Measurements from ENCODE around the gene CCDC142. TPM values are rescaled to one million over a fixed set of nuclear protein-coding genes. Genes with fewer than 3 reads are reported as not detected.
A peak's percentile ranks its signal among the peaks of the same experiment; 100 is the strongest.

The CCDC142 gene
- total RNA-seq, 4 donors from 2014 or later, result 13.6 to 58.7 (median 31.3) TPM

DNA sequence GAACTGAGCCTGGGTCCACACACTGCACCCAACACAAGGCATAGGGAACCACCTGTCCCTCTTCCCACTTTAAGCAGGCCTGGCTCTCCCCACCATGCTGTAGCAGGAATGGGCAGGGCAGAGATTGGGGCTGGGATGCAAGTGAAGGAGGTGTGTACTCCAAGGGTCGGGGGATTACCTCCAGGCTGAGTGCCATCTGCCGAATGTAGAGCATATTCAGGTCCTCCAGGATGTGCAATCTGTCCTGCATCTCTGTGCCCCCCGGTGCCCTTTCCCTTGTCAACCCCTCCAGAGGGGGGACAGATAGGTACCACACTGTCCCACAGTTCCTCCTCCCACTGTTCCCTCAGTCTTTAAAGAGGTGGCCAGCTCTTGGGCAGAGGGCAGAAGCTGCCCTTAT, 43.4 kb downstream of the CCDC142 start:
- H3K27me3 ChIP-seq, result no peaks in the 10 kb centered on the region
- 39 to 43% methylated on average over 3 of the region's 3 CpGs for WGBS, 2 donors
- intact Hi-C loops (cut with DNase I), result no loop called here
- H3K9me3 ChIP-seq, result no peaks in the 10 kb centered on the region
- TF ChIP-seq POLR2A (IDR thresholded peaks at IDR 0.05), result no peak
- TF ChIP-seq, protein P1, sequence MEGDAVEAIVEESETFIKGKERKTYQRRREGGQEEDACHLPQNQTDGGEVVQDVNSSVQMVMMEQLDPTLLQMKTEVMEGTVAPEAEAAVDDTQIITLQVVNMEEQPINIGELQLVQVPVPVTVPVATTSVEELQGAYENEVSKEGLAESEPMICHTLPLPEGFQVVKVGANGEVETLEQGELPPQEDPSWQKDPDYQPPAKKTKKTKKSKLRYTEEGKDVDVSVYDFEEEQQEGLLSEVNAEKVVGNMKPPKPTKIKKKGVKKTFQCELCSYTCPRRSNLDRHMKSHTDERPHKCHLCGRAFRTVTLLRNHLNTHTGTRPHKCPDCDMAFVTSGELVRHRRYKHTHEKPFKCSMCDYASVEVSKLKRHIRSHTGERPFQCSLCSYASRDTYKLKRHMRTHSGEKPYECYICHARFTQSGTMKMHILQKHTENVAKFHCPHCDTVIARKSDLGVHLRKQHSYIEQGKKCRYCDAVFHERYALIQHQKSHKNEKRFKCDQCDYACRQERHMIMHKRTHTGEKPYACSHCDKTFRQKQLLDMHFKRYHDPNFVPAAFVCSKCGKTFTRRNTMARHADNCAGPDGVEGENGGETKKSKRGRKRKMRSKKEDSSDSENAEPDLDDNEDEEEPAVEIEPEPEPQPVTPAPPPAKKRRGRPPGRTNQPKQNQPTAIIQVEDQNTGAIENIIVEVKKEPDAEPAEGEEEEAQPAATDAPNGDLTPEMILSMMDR (IDR thresholded peaks at IDR 0.05), result no peak
- peaks cover 10 to 18% of the 10 kb centered on the region in 2 donors for H3K4me1 ChIP-seq
- no peak for DNase-seq
- no peaks in the 10 kb centered on the region for H3K36me3 ChIP-seq
- H3K27ac ChIP-seq, result peak overlapping the region in 2 of 3 donors; percentile 76 to 84
- H3K4me3 ChIP-seq (replicated peaks in 1 of 3), result peak overlapping the region in 1 of 3 donors; percentile 51

DNA sequence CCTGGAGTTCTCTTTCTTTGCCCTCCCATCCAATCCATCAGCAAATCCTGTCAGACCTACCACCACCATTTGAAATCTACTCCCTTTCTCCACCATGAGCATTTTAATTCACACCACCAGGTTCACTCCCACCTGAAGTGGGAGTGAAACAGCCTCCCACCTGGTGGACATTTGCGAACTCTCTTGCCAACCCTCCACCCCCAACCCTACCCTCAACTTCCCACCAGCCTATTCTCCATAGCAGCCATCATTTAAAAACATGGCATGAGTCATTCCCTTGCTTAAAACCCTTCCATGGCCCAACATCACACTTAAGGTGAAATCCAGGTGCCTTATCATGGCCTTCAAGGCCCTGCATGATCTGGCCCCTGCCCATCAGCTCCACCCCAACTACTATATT, 44.5 kb downstream of the CCDC142 start:
- Histone ChIP-seq H3K9me3 (no peaks in the 10 kb centered on the region), H3K4me1 (peaks cover 10 to 18% of the 10 kb centered on the region in 2 donors), H3K27me3 (no peaks in the 10 kb centered on the region), H3K36me3 (no peaks in the 10 kb centered on the region), H3K4me3 (replicated peaks in 1 of 3) (no peak overlapping the region), H3K27ac (no peak overlapping the region)
- no peak for TF ChIP-seq POLR2A (IDR thresholded peaks at IDR 0.05)
- TF ChIP-seq, protein P1 (IDR thresholded peaks at IDR 0.05), result no peak
- WGBS, 2 donors, result 100% methylated on average over 1 of the region's 1 CpG
- intact Hi-C loops (cut with DNase I), result no loop called here
- no peak for DNase-seq

- Histone ChIP-seq H3K4me3 (replicated peaks in 1 of 3) (no peak overlapping the region), H3K27ac (no peak overlapping the region), H3K4me1 (peaks cover 10 to 14% of the 10 kb centered on the region in 2 donors), H3K36me3 (no peaks in the 10 kb centered on the region), H3K27me3 (no peaks in the 10 kb centered on the region), H3K9me3 (no peaks in the 10 kb centered on the region)
- no peak for DNase-seq
- WGBS, 2 donors, result 73 to 78% methylated on average over 6 of the region's 6 CpGs
- intact Hi-C loops (cut with DNase I), result no loop called here
- TF ChIP-seq POLR2A (IDR thresholded peaks at IDR 0.05), result no peak
- TF ChIP-seq, protein P1 (IDR thresholded peaks at IDR 0.05), result no peak
These were observed 45.7 kb downstream of the CCDC142 start for GRCh38 chr2:74436848-74437695.

DNA sequence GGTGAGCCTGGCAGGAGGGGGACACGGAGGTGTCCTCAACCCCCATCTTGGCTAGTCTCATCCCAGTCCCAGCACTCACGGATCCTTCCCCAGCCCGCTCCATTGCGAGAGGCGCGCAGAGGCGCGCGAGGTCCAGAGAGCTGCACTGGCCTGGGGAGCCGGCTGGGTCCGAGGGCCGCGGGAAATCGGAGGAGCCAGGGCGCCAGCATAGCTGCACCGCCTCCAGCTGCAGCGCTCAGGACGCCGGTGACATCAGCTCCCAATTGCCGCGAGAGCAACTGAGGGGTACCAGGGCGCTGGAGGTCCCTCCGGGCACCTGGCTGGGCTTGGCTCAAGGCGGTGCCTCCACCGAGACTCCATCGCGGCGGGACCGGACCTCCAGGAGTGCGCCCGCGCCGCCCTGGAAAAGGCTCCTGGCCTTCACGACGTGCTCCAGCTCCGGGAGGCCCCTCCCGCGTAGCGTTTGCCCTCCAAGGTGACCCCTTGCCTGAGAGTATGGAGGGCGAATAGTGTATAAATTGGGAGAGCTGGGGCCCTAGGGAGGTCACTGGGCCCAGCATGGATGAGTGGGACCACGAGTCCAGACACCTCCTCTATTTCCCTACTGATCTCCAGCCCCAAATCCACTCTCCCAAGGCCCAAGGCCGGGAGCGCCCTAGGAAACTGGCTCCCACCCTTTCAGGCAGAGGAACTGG, 46.5 kb downstream of the CCDC142 start:
- no peak overlapping the region for H3K4me3 ChIP-seq (replicated peaks in 1 of 3)
- H3K4me1 ChIP-seq, result peaks cover 10 to 14% of the 10 kb centered on the region in 2 donors
- intact Hi-C loops (cut with DNase I), result no loop called here
- peaks cover 0 to 4% of the 10 kb centered on the region in 2 donors for H3K36me3 ChIP-seq
- WGBS, 2 donors, result 79 to 81% methylated on average over 16 to 30 of the region's 43 CpGs
- DNase-seq, result no peak
- no peak for TF ChIP-seq POLR2A (IDR thresholded peaks at IDR 0.05)
- TF ChIP-seq, protein P1 (IDR thresholded peaks at IDR 0.05), result no peak
- H3K9me3 ChIP-seq, result no peaks in the 10 kb centered on the region
- no peak overlapping the region for H3K27ac ChIP-seq
- no peaks in the 10 kb centered on the region for H3K27me3 ChIP-seq

GRCh38 chr2:74430502-74430901, 52.3 kb downstream of the CCDC142 start:
- H3K4me3 ChIP-seq (replicated peaks in 1 of 3), result no peak overlapping the region
- DNase-seq, result no peak
- TF ChIP-seq, protein P1 (IDR thresholded peaks at IDR 0.05), result no peak
- no peak for TF ChIP-seq POLR2A (IDR thresholded peaks at IDR 0.05)
- no peaks in the 10 kb centered on the region for H3K9me3 ChIP-seq
- 85 to 94% methylated on average over 10 to 11 of the region's 11 CpGs for WGBS, 2 donors
- H3K4me1 ChIP-seq, result no peaks in the 10 kb centered on the region
- peaks cover 29 to 32% of the 10 kb centered on the region in 2 donors for H3K36me3 ChIP-seq
- no peak overlapping the region for H3K27ac ChIP-seq
- no peaks in the 10 kb centered on the region for H3K27me3 ChIP-seq
- intact Hi-C loops (cut with DNase I), result no loop called here

Data from thyroid gland (tissue), 4 donors.